Spleen (tissue), 13 donors: ENCODE data around the gene DCAF7. TPM values are rescaled to one million over a fixed set of nuclear protein-coding genes. Genes with fewer than 3 reads are reported as not detected.

Experiments used
- DNase-seq: peaks from one replicate; pipeline ENCODE4 v3.0.0-alpha.2; 2020
- H3K27ac ChIP-seq, 8 donors: fragments of 200-600 bp; sonication (generic) in 7 of 8; 1 replicate in 4 of 8; 2 replicates in 4 of 8; pipeline versions ENCODE4 v1.5.0 to v1.8.0; 2016 to 2021; ENCODE audit warnings: inconsistent platforms in 4 of 8, mild to moderate bottlenecking in 4 of 8, moderate library complexity in 1 of 8
- H3K27me3 ChIP-seq, 7 donors: fragments of 200-600 bp; sonication (generic) in 6 of 7; replicated peaks in 1 of 7; 1 replicate in 4 of 7; 2 replicates in 3 of 7; pipeline versions ENCODE4 v1.5.0 to v1.8.0; 2016 to 2021; ENCODE audit warnings: inconsistent platforms in 3 of 7, mild to moderate bottlenecking in 1 of 7
- H3K36me3 ChIP-seq, 6 donors: fragments of 200-600 bp; sonication (generic) in 5 of 6; 1 replicate in 4 of 6; 2 replicates in 2 of 6; pipeline versions ENCODE4 v1.5.0 to v1.8.0; 2016 to 2021; ENCODE audit warnings: inconsistent platforms in 2 of 6
- H3K4me1 ChIP-seq, 6 donors: fragments of 200-600 bp; sonication (generic) in 5 of 6; 1 replicate in 3 of 6; 2 replicates in 3 of 6; pipeline versions ENCODE4 v1.5.0 to v1.8.0; 2016 to 2021; ENCODE audit warnings: inconsistent platforms in 3 of 6
- H3K4me3 ChIP-seq, 8 donors: fragments of 200-600 bp; sonication (generic) in 7 of 8; 1 replicate in 4 of 8; 2 replicates in 4 of 8; pipeline versions ENCODE4 v1.5.0 to v1.8.0; 2016 to 2021; ENCODE audit warnings: inconsistent platforms in 4 of 8, mild to moderate bottlenecking in 4 of 8, moderate library complexity in 2 of 8
- H3K9me3 ChIP-seq, 8 donors: fragments of 200-600 bp; sonication (generic) in 7 of 8; 1 replicate in 4 of 8; 2 replicates in 4 of 8; pipeline versions ENCODE4 v1.5.0 to v1.8.0; 2016 to 2021; ENCODE audit warnings: inconsistent platforms in 4 of 8
- CTCF ChIP-seq, 11 experiments: fragments of 200-600 bp in 7 of 11; fragments of 450-650 bp in 4 of 11; sonication (generic) in 4 of 11; IDR thresholded peaks in 8 of 11; conservative IDR thresholded peaks in 3 of 11; 1 replicate in 7 of 11; 2 replicates in 4 of 11; pipeline versions ENCODE4 v1.4.0 to v1.8.0; 2016 to 2021; ENCODE audit warnings: antibody characterized with exemption in 11 of 11, inconsistent platforms in 4 of 11, mild to moderate bottlenecking in 1 of 11
- POLR2A ChIP-seq, 3 donors: fragments of 450-650 bp; IDR thresholded peaks; one replicate each; pipeline ENCODE4 v1.5.1; 2017; ENCODE audit warnings: antibody characterized with exemption in 3 of 3, mild to moderate bottlenecking in 1 of 3
- POLR2AphosphoS5 ChIP-seq, 3 donors: sonication (generic); formaldehyde crosslinking; IDR thresholded peaks; one replicate each; pipeline ENCODE4 v1.5.1; 2017; ENCODE audit warnings: antibody characterized with exemption in 3 of 3
- WGBS, 5 donors: extraction: QIAGEN DNeasy Blood & Tissue Kit in 3 of 5; methylation state at CpG; one replicate each; pipeline versions ENCODE4 v1.1.5 to v1.1.7; 2013 to 2018; 5-methylcytosine and 5-hydroxymethylcytosine counted together
- intact Hi-C: fragments of 100-400 bp; cut with DNase I; formaldehyde crosslinking; loops from one replicate; pipeline ENCODE4 v1.15.0; 2023; ENCODE audit warnings: low total_unique reads
- long read RNA-seq, 2 donors: transcript quantifications; one replicate each; lab custom pipeline, GENCODE V29; 2026
- polyA plus RNA-seq, 3 donors: library from polyadenylated mRNA; stranded (reverse); fragments of 200-250 nt; gene quantifications; one replicate each; pipeline ENCODE4 v1.2.1, GENCODE V29; 2013
- total RNA-seq, 7 donors: library from RNA; depleted of rRNA in 3 of 7; stranded (reverse); fragments of >200 nt in 3 of 7; fragmentation: NEBNext Ultra II Directional in 4 of 7; extraction: Animal tissue kit (Norgen Biotek cat#: 25700) in 4 of 7; gene quantifications; one replicate each; pipeline versions ENCODE4 v1.1.0 to v1.2.1, GENCODE V29; 2016 to 2021
- donor health status: healthy with polysubstance abuse.
- donor health status: DM: no; HTN: no; CAD: no; lungs with moderate emphysema.
- donor health status: DM: no; HTN: no; CAD: no.
- donor health status: Bipolar disorder and iron deficiency.
- donor health status: healthy.
- donor health status: DM: no; HTN: no; CAD: no.
- donor health status: DM: yes; HTN: yes; CAD: no.

Gene DCAF7, protein sequence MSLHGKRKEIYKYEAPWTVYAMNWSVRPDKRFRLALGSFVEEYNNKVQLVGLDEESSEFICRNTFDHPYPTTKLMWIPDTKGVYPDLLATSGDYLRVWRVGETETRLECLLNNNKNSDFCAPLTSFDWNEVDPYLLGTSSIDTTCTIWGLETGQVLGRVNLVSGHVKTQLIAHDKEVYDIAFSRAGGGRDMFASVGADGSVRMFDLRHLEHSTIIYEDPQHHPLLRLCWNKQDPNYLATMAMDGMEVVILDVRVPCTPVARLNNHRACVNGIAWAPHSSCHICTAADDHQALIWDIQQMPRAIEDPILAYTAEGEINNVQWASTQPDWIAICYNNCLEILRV
- 10 to 100 TPM; 52.1 to 87.5 (median 73.7) TPM for total RNA-seq
- 10 to 100 TPM; 15.9 to 21.6 (median 18.4) TPM for polyA plus RNA-seq
- long read RNA-seq, donor 1, full-length matches to known transcripts: 22 of 39 reads
- long read RNA-seq, donor 1, partial matches to known transcripts: 17 of 39 reads
- long read RNA-seq, donor 1, other reads (novel, unspliced or antisense): 0 of 39 reads
- long read RNA-seq, donor 2, full-length matches to known transcripts: 10 of 10 reads
- long read RNA-seq, donor 2, partial matches to known transcripts: 0 of 10 reads
- long read RNA-seq, donor 2, other reads (novel, unspliced or antisense): 0 of 10 reads

GRCh38 chr17:63549946-63550816, at the start of gene DCAF7:
Gene DCAF7 (plus strand): TSS chr17:63550477. CDS start chr17:63550678, 201 bp downstream.
- no peaks in the 10 kb centered on the region for H3K27me3 ChIP-seq
- H3K27ac ChIP-seq: peak within 1 kb of the TSS; percentile 85 to 97 (median 94)
- peak within 1 kb of the TSS; percentile 82 to 99 (median 94) for H3K4me3 ChIP-seq
- intact Hi-C loops: no loop called here
- peak; percentile 86 to 94 (median 92) for TF ChIP-seq POLR2AphosphoS5 (IDR thresholded peaks at IDR 0.05)
- peak in 2 of 3 donors; percentile 50 for TF ChIP-seq POLR2A (IDR thresholded peaks at IDR 0.05)
- TF ChIP-seq CTCF (IDR thresholded peaks at IDR 0.05 in 8 of 11, conservative IDR thresholded peaks at IDR 0.05 in 3 of 11): peak in 3 of 11 experiments; percentile 26 to 36 (median 32)
- 0% methylated on average over 43 to 72 of the region's 72 CpGs for WGBS, 5 donors
- peaks cover 39 to 60% (median 51%) of the 10 kb centered on the region in 6 donors for H3K4me1 ChIP-seq
- DNase-seq: peak; percentile 99
- H3K36me3 ChIP-seq: no peaks in the 10 kb centered on the region
- H3K9me3 ChIP-seq: no peaks in the 10 kb centered on the region

GRCh38 chr17:63500543-63501390, 49.5 kb upstream of the DCAF7 start:
- H3K36me3 ChIP-seq: no peaks in the 10 kb centered on the region
- no peak overlapping the region for H3K27ac ChIP-seq
- H3K4me3 ChIP-seq: no peak overlapping the region
- DNase-seq: no peak
- H3K27me3 ChIP-seq: peaks cover 0 to 46% (median 0%) of the 10 kb centered on the region in 7 donors
- H3K4me1 ChIP-seq: no peaks in the 10 kb centered on the region
- TF ChIP-seq POLR2AphosphoS5 (IDR thresholded peaks at IDR 0.05) (no peak), POLR2A (IDR thresholded peaks at IDR 0.05) (no peak), CTCF (IDR thresholded peaks at IDR 0.05 in 8 of 11, conservative IDR thresholded peaks at IDR 0.05 in 3 of 11) (no peak)
- intact Hi-C loops: no loop called here
- 61 to 79% (median 68%) methylated on average over 14 of the region's 14 CpGs for WGBS, 5 donors
- peaks cover 0 to 8% (median 3%) of the 10 kb centered on the region in 8 donors for H3K9me3 ChIP-seq

GRCh38 chr17:63503341-63503705, 47.0 kb upstream of the DCAF7 start:
- TF ChIP-seq CTCF (IDR thresholded peaks at IDR 0.05 in 8 of 11, conservative IDR thresholded peaks at IDR 0.05 in 3 of 11) (no peak), POLR2AphosphoS5 (IDR thresholded peaks at IDR 0.05) (no peak), POLR2A (IDR thresholded peaks at IDR 0.05) (no peak)
- 84 to 87% (median 84%) methylated on average over 8 of the region's 8 CpGs for WGBS, 5 donors
- peaks cover 0 to 9% (median 3%) of the 10 kb centered on the region in 8 donors for H3K9me3 ChIP-seq
- H3K4me3 ChIP-seq: no peak overlapping the region
- intact Hi-C loops: no loop called here
- no peak for DNase-seq
- H3K27me3 ChIP-seq: peaks cover 0 to 69% (median 0%) of the 10 kb centered on the region in 7 donors
- H3K27ac ChIP-seq: no peak overlapping the region
- H3K36me3 ChIP-seq: no peaks in the 10 kb centered on the region
- no peaks in the 10 kb centered on the region for H3K4me1 ChIP-seq
